ENCODE measurements around the gene IKBKE.

The IKBKE gene

DNA sequence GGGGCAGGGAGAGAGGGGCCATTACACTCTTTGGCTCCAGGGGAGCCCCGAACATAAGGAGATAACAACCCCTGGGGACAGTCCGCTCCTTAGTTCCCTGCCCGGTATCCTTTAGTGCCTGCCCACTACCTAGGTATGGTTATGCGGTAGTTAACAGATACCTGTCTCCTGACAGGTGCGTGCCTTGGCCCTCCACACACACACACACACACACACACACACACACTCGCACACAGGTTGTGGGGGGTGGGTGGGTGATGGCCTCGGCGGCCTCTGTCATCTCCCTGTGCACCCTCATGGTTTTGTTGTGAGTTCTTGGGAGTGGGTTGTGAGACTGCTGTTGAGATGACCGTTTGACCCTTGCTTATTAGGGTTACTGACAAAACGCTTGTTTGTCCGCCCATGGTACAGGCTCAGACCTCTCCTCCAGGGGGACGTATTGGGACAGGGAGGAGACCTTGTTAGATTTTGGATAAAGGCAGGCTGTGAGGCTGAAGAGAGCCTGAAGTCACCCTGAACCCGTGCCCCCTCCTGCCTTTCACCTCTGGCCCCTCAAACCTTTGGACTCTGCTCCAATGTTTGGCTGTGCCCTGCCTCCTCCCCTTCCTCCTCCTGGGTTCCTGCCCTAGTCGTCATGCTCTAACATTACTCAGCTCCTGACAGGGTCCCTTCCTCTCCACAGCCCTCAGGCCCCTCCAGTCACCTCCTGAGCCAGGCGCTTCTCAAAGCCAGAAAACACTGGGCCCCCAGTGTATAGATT is 38.0 kb downstream of the IKBKE start:
- Histone ChIP-seq H3K4me2 (ENCODE audit: low read length) (peak overlapping the region; percentile 58), H3K27ac (ENCODE audit: low read depth, low read length, poor library complexity, severe bottlenecking) (no peak overlapping the region), H4K20me1 (ENCODE audit: insufficient read depth, low read length) (no peaks in the 10 kb centered on the region), H3K9ac (ENCODE audit: low read length) (no peak overlapping the region), H3K27me3 (ENCODE audit: insufficient read depth, low read length) (peaks cover 13% of the 10 kb centered on the region; the same call in 1 of the 2 replicates), H3F3A (ENCODE audit: insufficient read depth, low read length) (no peaks in the 10 kb centered on the region), H3K4me1 (ENCODE audit: insufficient read depth, low read length, severe bottlenecking) (peaks cover 13% of the 10 kb centered on the region), H3K36me3 (ENCODE audit: insufficient read depth, low read length) (no peaks in the 10 kb centered on the region), H2AFZ (ENCODE audit: low read length) (no peak overlapping the region), H3K9me3 (ENCODE audit: low read length) (no peaks in the 10 kb centered on the region), H3K4me3 (ENCODE audit: low read depth, low read length, poor library complexity, severe bottlenecking) (no peak overlapping the region), H3K79me2 (ENCODE audit: insufficient read depth, low read length) (no peaks in the 10 kb centered on the region), H3K9me2 (ENCODE audit: low read depth, low read length) (no peaks in the 10 kb centered on the region)
- TF ChIP-seq, protein P1, sequence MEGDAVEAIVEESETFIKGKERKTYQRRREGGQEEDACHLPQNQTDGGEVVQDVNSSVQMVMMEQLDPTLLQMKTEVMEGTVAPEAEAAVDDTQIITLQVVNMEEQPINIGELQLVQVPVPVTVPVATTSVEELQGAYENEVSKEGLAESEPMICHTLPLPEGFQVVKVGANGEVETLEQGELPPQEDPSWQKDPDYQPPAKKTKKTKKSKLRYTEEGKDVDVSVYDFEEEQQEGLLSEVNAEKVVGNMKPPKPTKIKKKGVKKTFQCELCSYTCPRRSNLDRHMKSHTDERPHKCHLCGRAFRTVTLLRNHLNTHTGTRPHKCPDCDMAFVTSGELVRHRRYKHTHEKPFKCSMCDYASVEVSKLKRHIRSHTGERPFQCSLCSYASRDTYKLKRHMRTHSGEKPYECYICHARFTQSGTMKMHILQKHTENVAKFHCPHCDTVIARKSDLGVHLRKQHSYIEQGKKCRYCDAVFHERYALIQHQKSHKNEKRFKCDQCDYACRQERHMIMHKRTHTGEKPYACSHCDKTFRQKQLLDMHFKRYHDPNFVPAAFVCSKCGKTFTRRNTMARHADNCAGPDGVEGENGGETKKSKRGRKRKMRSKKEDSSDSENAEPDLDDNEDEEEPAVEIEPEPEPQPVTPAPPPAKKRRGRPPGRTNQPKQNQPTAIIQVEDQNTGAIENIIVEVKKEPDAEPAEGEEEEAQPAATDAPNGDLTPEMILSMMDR (IDR thresholded peaks at IDR 0.05; ENCODE audit: low read length) = no peak
- no peak for TF ChIP-seq EZH2 (IDR thresholded peaks at IDR 0.05; ENCODE audit: borderline replicate concordance, low read length)

- TF ChIP-seq, protein P1 (IDR thresholded peaks at IDR 0.05; ENCODE audit: low read length) = no peak
- TF ChIP-seq EZH2 (IDR thresholded peaks at IDR 0.05; ENCODE audit: borderline replicate concordance, low read length) = no peak
- H3K4me1 ChIP-seq (ENCODE audit: insufficient read depth, low read length, severe bottlenecking) = peaks cover 13% of the 10 kb centered on the region
- H3K9me2 ChIP-seq (ENCODE audit: low read depth, low read length) = no peaks in the 10 kb centered on the region
- H3K4me2 ChIP-seq (ENCODE audit: low read length) = no peak overlapping the region
- peaks cover 13% of the 10 kb centered on the region for H3K27me3 ChIP-seq (ENCODE audit: insufficient read depth, low read length)
- H3K4me3 ChIP-seq (ENCODE audit: low read depth, low read length, poor library complexity, severe bottlenecking) = no peak overlapping the region
- H3K9ac ChIP-seq (ENCODE audit: low read length) = no peak overlapping the region
- no peaks in the 10 kb centered on the region for H4K20me1 ChIP-seq (ENCODE audit: insufficient read depth, low read length)
- H2AFZ ChIP-seq (ENCODE audit: low read length) = no peak overlapping the region
- H3K27ac ChIP-seq (ENCODE audit: low read depth, low read length, poor library complexity, severe bottlenecking) = no peak overlapping the region
- no peaks in the 10 kb centered on the region for H3F3A ChIP-seq (ENCODE audit: insufficient read depth, low read length)
- H3K36me3 ChIP-seq (ENCODE audit: insufficient read depth, low read length) = no peaks in the 10 kb centered on the region
- H3K9me3 ChIP-seq (ENCODE audit: low read length) = no peaks in the 10 kb centered on the region
- no peaks in the 10 kb centered on the region for H3K79me2 ChIP-seq (ENCODE audit: insufficient read depth, low read length)
Observed at GRCh38 chr1:206508956-206509355, 38.7 kb downstream of the IKBKE start.

- no peak overlapping the region for H2AFZ ChIP-seq (ENCODE audit: low read length)
- H3K79me2 ChIP-seq (ENCODE audit: insufficient read depth, low read length) = no peaks in the 10 kb centered on the region
- H3K9ac ChIP-seq (ENCODE audit: low read length) = no peak overlapping the region
- H3K27ac ChIP-seq (ENCODE audit: low read depth, low read length, poor library complexity, severe bottlenecking) = no peak overlapping the region
- H4K20me1 ChIP-seq (ENCODE audit: insufficient read depth, low read length) = no peaks in the 10 kb centered on the region
- no peaks in the 10 kb centered on the region for H3K36me3 ChIP-seq (ENCODE audit: insufficient read depth, low read length)
- H3F3A ChIP-seq (ENCODE audit: insufficient read depth, low read length) = no peaks in the 10 kb centered on the region
- no peaks in the 10 kb centered on the region for H3K9me2 ChIP-seq (ENCODE audit: low read depth, low read length)
- peaks cover 13% of the 10 kb centered on the region for H3K27me3 ChIP-seq (ENCODE audit: insufficient read depth, low read length)
- H3K9me3 ChIP-seq (ENCODE audit: low read length) = no peaks in the 10 kb centered on the region
- H3K4me1 ChIP-seq (ENCODE audit: insufficient read depth, low read length, severe bottlenecking) = peaks cover 13% of the 10 kb centered on the region
- TF ChIP-seq, protein P1 (IDR thresholded peaks at IDR 0.05; ENCODE audit: low read length) = no peak
- TF ChIP-seq EZH2 (IDR thresholded peaks at IDR 0.05; ENCODE audit: borderline replicate concordance, low read length) = no peak
- no peak overlapping the region for H3K4me3 ChIP-seq (ENCODE audit: low read depth, low read length, poor library complexity, severe bottlenecking)
- no peak overlapping the region for H3K4me2 ChIP-seq (ENCODE audit: low read length)
Observed at GRCh38 chr1:206509612-206510257, 39.5 kb downstream of the IKBKE start.
